Neural cell (in vitro differentiated cells): ENCODE data around the gene SKP1. TPM values are rescaled to one million over a fixed set of nuclear protein-coding genes. Genes with fewer than 3 reads are reported as not detected.

ENCODE experiments used
- H2AFZ ChIP-seq: fragments of 200-600, 300-800 bp; sonication (generic), shearing (Covaris generic); 2 replicates; pipeline ENCODE4 v1.6.0; 2014; ENCODE audit warnings: low read depth, mild to moderate bottlenecking, antibody characterized with exemption, low read length, moderate library complexity
- H3F3A ChIP-seq: fragments of 200-600 bp; shearing (Covaris generic); 2 replicates; pipeline ENCODE4 v1.6.1; 2016; ENCODE audit warnings: mild to moderate bottlenecking, moderate library complexity, mixed read lengths, antibody characterized with exemption, low read length; ENCODE audit not compliant: insufficient read depth, poor library complexity, severe bottlenecking
- H3K27ac ChIP-seq: fragments of 200-600, 300-800 bp; sonication (generic), shearing (Covaris generic); 2 replicates; pipeline ENCODE4 v1.5.1; 2014; ENCODE audit warnings: mild to moderate bottlenecking, low read length, moderate library complexity
- H3K27me3 ChIP-seq: fragments of 300-800, 200-600 bp; sonication (generic), shearing (Covaris generic); 2 replicates; pipeline ENCODE4 v1.6.0; 2014; ENCODE audit warnings: mild to moderate bottlenecking, low read depth, low read length, moderate library complexity; ENCODE audit not compliant: insufficient read depth
- H3K36me3 ChIP-seq: fragments of 300-800, 200-600 bp; sonication (generic), shearing (Covaris generic); 2 replicates; pipeline ENCODE4 v1.5.1; 2014; ENCODE audit warnings: mild to moderate bottlenecking, antibody characterized with exemption, low read length, moderate library complexity; ENCODE audit not compliant: insufficient read depth
- H3K4me2 ChIP-seq: fragments of 300-800, 200-600 bp; sonication (generic), shearing (Covaris generic); 2 replicates; pipeline ENCODE4 v1.6.0; 2014; ENCODE audit warnings: mild to moderate bottlenecking, low read length
- H3K4me3 ChIP-seq: fragments of 300-800, 200-600 bp; sonication (generic), shearing (Covaris generic); 2 replicates; pipeline ENCODE4 v1.5.1; 2014; ENCODE audit warnings: mild to moderate bottlenecking, low read length, moderate library complexity
- H3K79me2 ChIP-seq: fragments of 200-600 bp; shearing (Covaris generic); replicated peaks from 2 replicates; pipeline ENCODE4 v1.6.0; 2014; ENCODE audit warnings: mild to moderate bottlenecking, low read length, moderate library complexity; ENCODE audit not compliant: insufficient read depth
- H3K9ac ChIP-seq: fragments of 300-800, 200-600 bp; sonication (generic), shearing (Covaris generic); 2 replicates; pipeline ENCODE4 v1.6.1; 2016; ENCODE audit warnings: mild to moderate bottlenecking, low read length, mixed read lengths
- H3K9me2 ChIP-seq: fragments of 200-600 bp; shearing (Covaris generic); 2 replicates; pipeline ENCODE4 v1.6.1; 2016; ENCODE audit warnings: mild to moderate bottlenecking, low read length, mixed read lengths; ENCODE audit not compliant: insufficient read depth
- H3K9me3 ChIP-seq: fragments of 200-600, 300-800 bp; sonication (generic), shearing (Covaris generic); 2 replicates; pipeline ENCODE4 v1.6.1; 2016; ENCODE audit warnings: mild to moderate bottlenecking, mixed run types, low read length, moderate library complexity, mixed read lengths
- H4K20me1 ChIP-seq: fragments of 200-600 bp; shearing (Covaris generic); 2 replicates; pipeline ENCODE4 v1.6.1; 2016; ENCODE audit warnings: mild to moderate bottlenecking, mixed run types; ENCODE audit not compliant: insufficient read depth
- EP300 ChIP-seq: fragments of 450-650 bp; conservative IDR thresholded peaks from 2 replicates; pipeline ENCODE4 v1.6.1; 2014; ENCODE audit warnings: antibody characterized with exemption, mild to moderate bottlenecking, moderate library complexity; ENCODE audit not compliant: poor library complexity, severe bottlenecking
- EZH2 ChIP-seq: fragments of 200-600, 300-800 bp; shearing (Covaris generic), sonication (generic); IDR thresholded peaks from 2 replicates; pipeline ENCODE4 v1.6.1; 2014; ENCODE audit warnings: antibody characterized with exemption, low read length, borderline replicate concordance, mild to moderate bottlenecking; ENCODE audit not compliant: insufficient read depth, poor library complexity, severe bottlenecking
- MXI1 ChIP-seq: fragments of 450-650 bp; conservative IDR thresholded peaks from 2 replicates; pipeline ENCODE4 v1.6.1; 2014; ENCODE audit warnings: antibody characterized with exemption, mild to moderate bottlenecking; ENCODE audit not compliant: poor library complexity, severe bottlenecking
- POLR2AphosphoS5 ChIP-seq: IDR thresholded peaks from 2 replicates; pipeline ENCODE4 v1.6.1; 2012
- RAD21 ChIP-seq: fragments of 450-650 bp; conservative IDR thresholded peaks from 2 replicates; pipeline ENCODE4 v1.6.1; 2014; ENCODE audit warnings: antibody characterized with exemption, mild to moderate bottlenecking, moderate library complexity
- SMC3 ChIP-seq: fragments of 450-650 bp; conservative IDR thresholded peaks from 2 replicates; pipeline ENCODE4 v1.6.1; 2014; ENCODE audit warnings: antibody characterized with exemption, mild to moderate bottlenecking, moderate library complexity; ENCODE audit not compliant: poor library complexity
- TAF1 ChIP-seq: IDR thresholded peaks from 2 replicates; pipeline ENCODE4 v1.6.1; 2012; ENCODE audit warnings: low read depth
- polyA plus RNA-seq: library from polyadenylated mRNA; depleted of rRNA; stranded (reverse); fragments of >200 nt; gene quantifications from 2 replicates; pipeline ENCODE4 v1.2.3, GENCODE V29; 2014
- TF ChIP-seq, protein P1 (sequence below): IDR thresholded peaks from 2 replicates; pipeline ENCODE4 v1.6.1; 2012; ENCODE audit warnings: borderline replicate concordance
- TF ChIP-seq, protein P2 (sequence below): fragments of 450-650 bp; IDR thresholded peaks from 2 replicates; pipeline ENCODE4 v1.5.1; 2014; ENCODE audit warnings: antibody characterized with exemption, mild to moderate bottlenecking, moderate library complexity; ENCODE audit not compliant: poor library complexity, severe bottlenecking

The SKP1 gene
- polyA plus RNA-seq, 1 donor from 2014 or later, result 1,492 TPM

DNA sequence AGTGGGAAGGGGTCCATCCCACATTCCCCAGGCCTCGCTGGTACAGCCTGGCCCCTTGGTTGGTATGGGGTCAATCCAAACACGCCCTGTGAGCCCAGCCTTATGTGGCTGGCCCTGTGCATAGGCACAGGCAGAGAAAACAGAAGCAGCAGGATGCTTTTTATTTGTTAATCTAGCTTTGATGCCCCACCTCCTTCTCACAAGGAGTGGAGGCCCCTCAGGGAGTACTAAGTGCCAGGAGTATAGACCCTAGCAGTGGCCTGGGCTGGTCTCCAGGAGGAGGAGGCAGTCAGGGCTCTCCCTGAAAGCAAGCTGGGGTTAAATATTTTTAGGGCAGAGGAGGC lies 76.8 kb downstream of the SKP1 start:
- H3K9me3 ChIP-seq, result no peaks in the 10 kb centered on the region
- no peaks in the 10 kb centered on the region for H3F3A ChIP-seq
- no peaks in the 10 kb centered on the region for H3K79me2 ChIP-seq
- TF ChIP-seq TAF1 (no peak), EZH2 (no peak), MXI1 (no peak), SMC3 (no peak), POLR2AphosphoS5 (no peak), EP300 (no peak), RAD21 (no peak)
- TF ChIP-seq, protein P1, sequence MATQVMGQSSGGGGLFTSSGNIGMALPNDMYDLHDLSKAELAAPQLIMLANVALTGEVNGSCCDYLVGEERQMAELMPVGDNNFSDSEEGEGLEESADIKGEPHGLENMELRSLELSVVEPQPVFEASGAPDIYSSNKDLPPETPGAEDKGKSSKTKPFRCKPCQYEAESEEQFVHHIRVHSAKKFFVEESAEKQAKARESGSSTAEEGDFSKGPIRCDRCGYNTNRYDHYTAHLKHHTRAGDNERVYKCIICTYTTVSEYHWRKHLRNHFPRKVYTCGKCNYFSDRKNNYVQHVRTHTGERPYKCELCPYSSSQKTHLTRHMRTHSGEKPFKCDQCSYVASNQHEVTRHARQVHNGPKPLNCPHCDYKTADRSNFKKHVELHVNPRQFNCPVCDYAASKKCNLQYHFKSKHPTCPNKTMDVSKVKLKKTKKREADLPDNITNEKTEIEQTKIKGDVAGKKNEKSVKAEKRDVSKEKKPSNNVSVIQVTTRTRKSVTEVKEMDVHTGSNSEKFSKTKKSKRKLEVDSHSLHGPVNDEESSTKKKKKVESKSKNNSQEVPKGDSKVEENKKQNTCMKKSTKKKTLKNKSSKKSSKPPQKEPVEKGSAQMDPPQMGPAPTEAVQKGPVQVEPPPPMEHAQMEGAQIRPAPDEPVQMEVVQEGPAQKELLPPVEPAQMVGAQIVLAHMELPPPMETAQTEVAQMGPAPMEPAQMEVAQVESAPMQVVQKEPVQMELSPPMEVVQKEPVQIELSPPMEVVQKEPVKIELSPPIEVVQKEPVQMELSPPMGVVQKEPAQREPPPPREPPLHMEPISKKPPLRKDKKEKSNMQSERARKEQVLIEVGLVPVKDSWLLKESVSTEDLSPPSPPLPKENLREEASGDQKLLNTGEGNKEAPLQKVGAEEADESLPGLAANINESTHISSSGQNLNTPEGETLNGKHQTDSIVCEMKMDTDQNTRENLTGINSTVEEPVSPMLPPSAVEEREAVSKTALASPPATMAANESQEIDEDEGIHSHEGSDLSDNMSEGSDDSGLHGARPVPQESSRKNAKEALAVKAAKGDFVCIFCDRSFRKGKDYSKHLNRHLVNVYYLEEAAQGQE, result no peak
- TF ChIP-seq, protein P2, sequence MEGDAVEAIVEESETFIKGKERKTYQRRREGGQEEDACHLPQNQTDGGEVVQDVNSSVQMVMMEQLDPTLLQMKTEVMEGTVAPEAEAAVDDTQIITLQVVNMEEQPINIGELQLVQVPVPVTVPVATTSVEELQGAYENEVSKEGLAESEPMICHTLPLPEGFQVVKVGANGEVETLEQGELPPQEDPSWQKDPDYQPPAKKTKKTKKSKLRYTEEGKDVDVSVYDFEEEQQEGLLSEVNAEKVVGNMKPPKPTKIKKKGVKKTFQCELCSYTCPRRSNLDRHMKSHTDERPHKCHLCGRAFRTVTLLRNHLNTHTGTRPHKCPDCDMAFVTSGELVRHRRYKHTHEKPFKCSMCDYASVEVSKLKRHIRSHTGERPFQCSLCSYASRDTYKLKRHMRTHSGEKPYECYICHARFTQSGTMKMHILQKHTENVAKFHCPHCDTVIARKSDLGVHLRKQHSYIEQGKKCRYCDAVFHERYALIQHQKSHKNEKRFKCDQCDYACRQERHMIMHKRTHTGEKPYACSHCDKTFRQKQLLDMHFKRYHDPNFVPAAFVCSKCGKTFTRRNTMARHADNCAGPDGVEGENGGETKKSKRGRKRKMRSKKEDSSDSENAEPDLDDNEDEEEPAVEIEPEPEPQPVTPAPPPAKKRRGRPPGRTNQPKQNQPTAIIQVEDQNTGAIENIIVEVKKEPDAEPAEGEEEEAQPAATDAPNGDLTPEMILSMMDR, result no peak
- H3K4me3 ChIP-seq, result no peak overlapping the region
- H3K9ac ChIP-seq, result no peak overlapping the region
- H3K27me3 ChIP-seq, result no peaks in the 10 kb centered on the region
- no peaks in the 10 kb centered on the region for H4K20me1 ChIP-seq
- H3K36me3 ChIP-seq, result no peaks in the 10 kb centered on the region
- H3K4me2 ChIP-seq, result no peak overlapping the region
- H2AFZ ChIP-seq, result no peak overlapping the region
- H3K27ac ChIP-seq, result no peak overlapping the region
- no peaks in the 10 kb centered on the region for H3K9me2 ChIP-seq

DNA sequence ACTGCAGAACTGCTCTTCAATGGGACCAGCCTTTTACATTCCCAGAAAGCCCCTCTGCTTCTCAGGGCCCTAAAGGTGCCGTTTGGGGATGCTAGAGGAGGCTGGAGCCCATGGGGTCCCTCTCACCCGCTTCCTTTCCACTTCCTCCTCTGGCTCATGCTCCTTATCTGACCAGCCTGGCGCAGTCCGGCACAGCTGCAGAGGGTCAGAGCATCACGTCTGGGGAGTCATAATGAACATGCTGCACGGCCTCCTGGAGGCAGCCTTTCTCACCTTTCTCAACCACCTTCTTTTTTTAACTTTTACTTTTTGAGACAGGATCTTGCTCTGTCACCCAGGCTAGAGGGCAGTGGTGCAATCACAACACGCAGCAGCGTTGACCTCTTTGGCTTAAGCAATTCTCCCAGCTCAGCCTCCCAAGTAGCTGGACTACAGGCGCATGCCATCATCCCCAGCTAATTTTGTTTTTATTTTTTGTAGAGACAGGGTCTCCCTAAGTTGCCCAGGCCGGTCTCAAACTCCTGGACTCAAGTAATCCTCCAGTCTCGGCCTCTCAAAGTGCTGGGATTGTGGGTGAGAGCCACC lies 77.4 kb downstream of the SKP1 start:
- no peak overlapping the region for H2AFZ ChIP-seq
- H3K9ac ChIP-seq, result no peak overlapping the region
- H3K27me3 ChIP-seq, result no peaks in the 10 kb centered on the region
- no peak overlapping the region for H3K4me2 ChIP-seq
- no peaks in the 10 kb centered on the region for H3K9me3 ChIP-seq
- no peak overlapping the region for H3K4me3 ChIP-seq
- no peaks in the 10 kb centered on the region for H3K9me2 ChIP-seq
- no peaks in the 10 kb centered on the region for H3K79me2 ChIP-seq
- TF ChIP-seq RAD21, result no peak
- TF ChIP-seq EP300, result no peak
- TF ChIP-seq, protein P2, result no peak
- TF ChIP-seq EZH2, result no peak
- TF ChIP-seq, protein P1, result no peak
- TF ChIP-seq MXI1, result no peak
- no peak for TF ChIP-seq SMC3
- TF ChIP-seq TAF1, result no peak
- TF ChIP-seq POLR2AphosphoS5, result no peak
- no peaks in the 10 kb centered on the region for H4K20me1 ChIP-seq
- H3K36me3 ChIP-seq, result no peaks in the 10 kb centered on the region
- no peak overlapping the region for H3K27ac ChIP-seq
- H3F3A ChIP-seq, result no peaks in the 10 kb centered on the region
